ENCODE results near the gene FAM181A. TPM values are rescaled to one million over a fixed set of nuclear protein-coding genes. Genes with fewer than 3 reads are reported as not detected.

The FAM181A gene
- total RNA-seq, 1 experiment from 2014 or later: not detected

DNA sequence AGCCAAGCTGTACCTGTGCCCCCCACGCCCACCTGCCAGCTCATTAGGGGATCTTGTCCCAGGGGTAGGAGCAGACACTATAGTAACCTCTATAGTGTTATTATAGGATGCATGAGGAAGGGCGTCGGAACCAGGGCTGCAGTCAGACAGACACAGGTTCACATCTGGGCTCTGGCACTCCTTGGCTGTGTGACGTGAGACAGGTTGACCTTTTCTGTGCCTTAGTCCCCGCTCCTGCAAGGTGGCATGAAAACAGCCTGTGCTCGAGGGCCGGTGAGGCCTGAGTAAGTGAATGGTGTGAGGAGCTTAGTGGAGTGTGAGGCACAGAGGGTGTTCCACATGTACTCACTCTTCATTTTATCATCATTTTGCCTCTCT, 30.2 kb downstream of the FAM181A start:
- Histone ChIP-seq H3K27ac (ENCODE audit: low read length) (0 out of 2 replicates have a peak overlapping the region, but pooled peaks have one; percentile 12), H3K27me3 (ENCODE audit: control insufficient read depth, insufficient read depth, low read length) (no peaks in the 10 kb centered on the region), H3K4me3 (ENCODE audit: low read depth in 2 of 2, low read length in 2 of 2) (no peak overlapping the region), H3K4me1 (ENCODE audit: control insufficient read depth, insufficient read depth, low read length) (peaks cover 36% of the 10 kb centered on the region), H3K36me3 (ENCODE audit: control insufficient read depth, insufficient read depth, low read length) (no peaks in the 10 kb centered on the region), H3K9me3 (ENCODE audit: control insufficient read depth, insufficient read depth, low read depth, low read length) (no peaks in the 10 kb centered on the region)
- no peak for TF ChIP-seq TCF7L2 (IDR thresholded peaks at IDR 0.05; ENCODE audit: low read depth, low read length)
- no peak for TF ChIP-seq POLR2AphosphoS5 (IDR thresholded peaks at IDR 0.05; ENCODE audit: low read depth, low read length)
- TF ChIP-seq, protein P1, sequence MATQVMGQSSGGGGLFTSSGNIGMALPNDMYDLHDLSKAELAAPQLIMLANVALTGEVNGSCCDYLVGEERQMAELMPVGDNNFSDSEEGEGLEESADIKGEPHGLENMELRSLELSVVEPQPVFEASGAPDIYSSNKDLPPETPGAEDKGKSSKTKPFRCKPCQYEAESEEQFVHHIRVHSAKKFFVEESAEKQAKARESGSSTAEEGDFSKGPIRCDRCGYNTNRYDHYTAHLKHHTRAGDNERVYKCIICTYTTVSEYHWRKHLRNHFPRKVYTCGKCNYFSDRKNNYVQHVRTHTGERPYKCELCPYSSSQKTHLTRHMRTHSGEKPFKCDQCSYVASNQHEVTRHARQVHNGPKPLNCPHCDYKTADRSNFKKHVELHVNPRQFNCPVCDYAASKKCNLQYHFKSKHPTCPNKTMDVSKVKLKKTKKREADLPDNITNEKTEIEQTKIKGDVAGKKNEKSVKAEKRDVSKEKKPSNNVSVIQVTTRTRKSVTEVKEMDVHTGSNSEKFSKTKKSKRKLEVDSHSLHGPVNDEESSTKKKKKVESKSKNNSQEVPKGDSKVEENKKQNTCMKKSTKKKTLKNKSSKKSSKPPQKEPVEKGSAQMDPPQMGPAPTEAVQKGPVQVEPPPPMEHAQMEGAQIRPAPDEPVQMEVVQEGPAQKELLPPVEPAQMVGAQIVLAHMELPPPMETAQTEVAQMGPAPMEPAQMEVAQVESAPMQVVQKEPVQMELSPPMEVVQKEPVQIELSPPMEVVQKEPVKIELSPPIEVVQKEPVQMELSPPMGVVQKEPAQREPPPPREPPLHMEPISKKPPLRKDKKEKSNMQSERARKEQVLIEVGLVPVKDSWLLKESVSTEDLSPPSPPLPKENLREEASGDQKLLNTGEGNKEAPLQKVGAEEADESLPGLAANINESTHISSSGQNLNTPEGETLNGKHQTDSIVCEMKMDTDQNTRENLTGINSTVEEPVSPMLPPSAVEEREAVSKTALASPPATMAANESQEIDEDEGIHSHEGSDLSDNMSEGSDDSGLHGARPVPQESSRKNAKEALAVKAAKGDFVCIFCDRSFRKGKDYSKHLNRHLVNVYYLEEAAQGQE (IDR thresholded peaks at IDR 0.05; ENCODE audit: insufficient read depth in 1 of 2, low read depth in 2 of 2, low read length in 1 of 2): no peak
- no peak for TF ChIP-seq SIN3A (IDR thresholded peaks at IDR 0.05; ENCODE audit: borderline replicate concordance, insufficient read depth, low read depth, low read length)
- TF ChIP-seq, protein P2, sequence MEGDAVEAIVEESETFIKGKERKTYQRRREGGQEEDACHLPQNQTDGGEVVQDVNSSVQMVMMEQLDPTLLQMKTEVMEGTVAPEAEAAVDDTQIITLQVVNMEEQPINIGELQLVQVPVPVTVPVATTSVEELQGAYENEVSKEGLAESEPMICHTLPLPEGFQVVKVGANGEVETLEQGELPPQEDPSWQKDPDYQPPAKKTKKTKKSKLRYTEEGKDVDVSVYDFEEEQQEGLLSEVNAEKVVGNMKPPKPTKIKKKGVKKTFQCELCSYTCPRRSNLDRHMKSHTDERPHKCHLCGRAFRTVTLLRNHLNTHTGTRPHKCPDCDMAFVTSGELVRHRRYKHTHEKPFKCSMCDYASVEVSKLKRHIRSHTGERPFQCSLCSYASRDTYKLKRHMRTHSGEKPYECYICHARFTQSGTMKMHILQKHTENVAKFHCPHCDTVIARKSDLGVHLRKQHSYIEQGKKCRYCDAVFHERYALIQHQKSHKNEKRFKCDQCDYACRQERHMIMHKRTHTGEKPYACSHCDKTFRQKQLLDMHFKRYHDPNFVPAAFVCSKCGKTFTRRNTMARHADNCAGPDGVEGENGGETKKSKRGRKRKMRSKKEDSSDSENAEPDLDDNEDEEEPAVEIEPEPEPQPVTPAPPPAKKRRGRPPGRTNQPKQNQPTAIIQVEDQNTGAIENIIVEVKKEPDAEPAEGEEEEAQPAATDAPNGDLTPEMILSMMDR (IDR thresholded peaks at IDR 0.05): no peak
- intact Hi-C loops (cut with micrococcal nuclease; ENCODE audit: unreplicated experiment) (no loop called here), in situ Hi-C loops (cut with HindIII; ENCODE audit: low pct_unique_long_range_greater_than_20kb, low sequenced_read_pairs) (no loop called here)
- ATAC-seq (no peak), DNase-seq (ENCODE audit: low read depth, low spot score) (no peak)
- no TSS peak for BruUV-seq (replicated peaks)
- ChIA-PET CTCF (no interaction called here), POLR2A (no interaction called here)

DNA sequence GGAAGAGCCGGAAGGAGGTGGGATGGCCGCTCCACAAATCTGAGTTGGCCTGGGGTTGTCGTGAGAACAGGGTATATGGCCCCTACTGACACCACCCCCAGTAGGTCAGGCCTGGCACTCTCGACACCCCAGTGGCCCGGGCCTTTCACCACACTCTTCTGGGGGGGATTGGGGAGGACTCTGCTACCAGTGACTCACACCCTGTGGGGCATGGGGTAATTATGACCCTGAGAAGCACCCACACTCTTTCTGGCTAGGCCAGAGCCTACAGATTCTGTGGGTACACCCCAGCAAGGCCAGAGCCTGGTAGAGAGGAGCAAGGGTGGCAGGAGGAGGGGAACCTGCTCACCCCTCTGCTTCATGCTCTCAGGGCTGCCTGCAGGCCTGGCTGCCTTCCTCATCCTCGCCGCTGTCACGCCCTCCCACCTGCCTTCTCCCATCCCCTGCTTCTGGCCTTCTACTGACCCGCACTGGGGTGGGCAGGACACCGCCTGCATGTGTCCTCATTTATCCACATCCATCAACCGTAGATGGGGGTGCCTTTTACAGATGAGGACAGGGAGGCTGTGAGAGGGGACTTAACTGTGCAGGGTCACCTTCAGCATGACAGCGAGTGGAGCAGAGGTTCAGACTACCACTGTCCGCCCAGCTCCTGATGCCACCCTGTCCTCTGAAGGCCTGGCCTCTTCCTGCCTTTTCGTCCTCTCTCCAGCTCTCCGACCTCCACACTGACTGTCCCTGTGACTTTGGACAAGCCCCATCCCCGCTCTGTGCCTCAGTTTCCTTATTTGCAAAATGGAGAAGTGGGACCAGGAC, 30.8 kb downstream of the FAM181A start:
- BruUV-seq (replicated peaks): no TSS peak
- in situ Hi-C loops (cut with HindIII; ENCODE audit: low pct_unique_long_range_greater_than_20kb, low sequenced_read_pairs): no loop called here
- CTCF ChIA-PET: no interaction called here

More for the DNA sequence above, 30.8 kb downstream of the FAM181A start:
- Histone ChIP-seq H3K4me3 (ENCODE audit: low read depth in 2 of 2, low read length in 2 of 2) (no peak overlapping the region), H3K4me1 (ENCODE audit: control insufficient read depth, insufficient read depth, low read length) (peaks cover 37% of the 10 kb centered on the region), H3K27ac (ENCODE audit: low read length) (peak overlapping the region; percentile 77), H3K9me3 (ENCODE audit: control insufficient read depth, insufficient read depth, low read depth, low read length) (no peaks in the 10 kb centered on the region), H3K36me3 (ENCODE audit: control insufficient read depth, insufficient read depth, low read length) (no peaks in the 10 kb centered on the region), H3K27me3 (ENCODE audit: control insufficient read depth, insufficient read depth, low read length) (no peaks in the 10 kb centered on the region)
- TF ChIP-seq SIN3A (IDR thresholded peaks at IDR 0.05; ENCODE audit: borderline replicate concordance, insufficient read depth, low read depth, low read length): no peak
- no peak for TF ChIP-seq TCF7L2 (IDR thresholded peaks at IDR 0.05; ENCODE audit: low read depth, low read length)
- TF ChIP-seq POLR2AphosphoS5 (IDR thresholded peaks at IDR 0.05; ENCODE audit: low read depth, low read length): no peak
- TF ChIP-seq, protein P1 (IDR thresholded peaks at IDR 0.05; ENCODE audit: insufficient read depth in 1 of 2, low read depth in 2 of 2, low read length in 1 of 2): no peak
- TF ChIP-seq, protein P2 (IDR thresholded peaks at IDR 0.05): no peak
- ATAC-seq (no peak), DNase-seq (ENCODE audit: low read depth, low spot score) (no peak)
- POLR2A ChIA-PET: no interaction called here
- intact Hi-C loops (cut with micrococcal nuclease; ENCODE audit: unreplicated experiment): no loop called here

Measured in Panc1 (cell line).